ENCODE data around the gene ACVR1B.

The ACVR1B gene

GRCh38 chr12:51921017-51921725 is 30.3 kb upstream of the ACVR1B start:
- TF ChIP-seq CTCF (IDR thresholded peaks at IDR 0.05; ENCODE audit: low read depth, low read length) (no peak), MAX (IDR thresholded peaks at IDR 0.05; ENCODE audit: low read depth, low read length) (no peak), POLR2A (IDR thresholded peaks at IDR 0.05; ENCODE audit: extremely low read depth, insufficient read length) (no peak), MYC (IDR thresholded peaks at IDR 0.05; ENCODE audit: low read depth, low read length) (no peak)
- no peak overlapping the region for H3K4me3 ChIP-seq (ENCODE audit: low read depth, low read length)
- no peak for DNase-seq (ENCODE audit: low read depth)

GRCh38 chr12:51922146-51922545 is 29.4 kb upstream of the ACVR1B start:
- no peak overlapping the region for H3K4me3 ChIP-seq (ENCODE audit: low read depth, low read length)
- no peak for DNase-seq (ENCODE audit: low read depth)
- TF ChIP-seq MAX (IDR thresholded peaks at IDR 0.05; ENCODE audit: low read depth, low read length) (no peak), POLR2A (IDR thresholded peaks at IDR 0.05; ENCODE audit: extremely low read depth, insufficient read length) (no peak), CTCF (IDR thresholded peaks at IDR 0.05; ENCODE audit: low read depth, low read length) (no peak), MYC (IDR thresholded peaks at IDR 0.05; ENCODE audit: low read depth, low read length) (no peak)

- peak; percentile 78 for DNase-seq (ENCODE audit: low read depth)
- TF ChIP-seq POLR2A (IDR thresholded peaks at IDR 0.05; ENCODE audit: extremely low read depth, insufficient read length): no peak
- no peak for TF ChIP-seq MYC (IDR thresholded peaks at IDR 0.05; ENCODE audit: low read depth, low read length)
- TF ChIP-seq CTCF (IDR thresholded peaks at IDR 0.05; ENCODE audit: low read depth, low read length): no peak
- no peak for TF ChIP-seq MAX (IDR thresholded peaks at IDR 0.05; ENCODE audit: low read depth, low read length)
- H3K4me3 ChIP-seq (ENCODE audit: low read depth, low read length): no peak overlapping the region
Measured at GRCh38 chr12:51922762-51923505, 28.6 kb upstream of the ACVR1B start.

- TF ChIP-seq MAX (IDR thresholded peaks at IDR 0.05; ENCODE audit: low read depth, low read length) (no peak), CTCF (IDR thresholded peaks at IDR 0.05; ENCODE audit: low read depth, low read length) (peak; percentile 70)
- DNase-seq (ENCODE audit: low read depth): peak; percentile 37
- no peak overlapping the region for H3K4me3 ChIP-seq (ENCODE audit: low read depth, low read length)
Measured at GRCh38 chr12:51923506-51924365, 27.8 kb upstream of the ACVR1B start.

- DNase-seq (ENCODE audit: low read depth): no peak
- no peak overlapping the region for H3K4me3 ChIP-seq (ENCODE audit: low read depth, low read length)
- no peak for TF ChIP-seq MYC (IDR thresholded peaks at IDR 0.05; ENCODE audit: low read depth, low read length)
- no peak for TF ChIP-seq CTCF (IDR thresholded peaks at IDR 0.05; ENCODE audit: low read depth, low read length)
- no peak for TF ChIP-seq POLR2A (IDR thresholded peaks at IDR 0.05; ENCODE audit: extremely low read depth, insufficient read length)
- TF ChIP-seq MAX (IDR thresholded peaks at IDR 0.05; ENCODE audit: low read depth, low read length): no peak
Measured at GRCh38 chr12:51924551-51925319, 26.8 kb upstream of the ACVR1B start.
